Activated CD4-positive, CD25-positive, alpha-beta regulatory T cell treated with anti-CD3 and anti-CD28 coated beads, Interleukin-2, amount 50 U/mL, for 72 hours (primary cell): ENCODE results near the gene ZNF222.

Source experiments
- DNase-seq: peaks from one replicate; pipeline ENCODE4 v3.0.0; 2021

The ZNF222 gene

DNA sequence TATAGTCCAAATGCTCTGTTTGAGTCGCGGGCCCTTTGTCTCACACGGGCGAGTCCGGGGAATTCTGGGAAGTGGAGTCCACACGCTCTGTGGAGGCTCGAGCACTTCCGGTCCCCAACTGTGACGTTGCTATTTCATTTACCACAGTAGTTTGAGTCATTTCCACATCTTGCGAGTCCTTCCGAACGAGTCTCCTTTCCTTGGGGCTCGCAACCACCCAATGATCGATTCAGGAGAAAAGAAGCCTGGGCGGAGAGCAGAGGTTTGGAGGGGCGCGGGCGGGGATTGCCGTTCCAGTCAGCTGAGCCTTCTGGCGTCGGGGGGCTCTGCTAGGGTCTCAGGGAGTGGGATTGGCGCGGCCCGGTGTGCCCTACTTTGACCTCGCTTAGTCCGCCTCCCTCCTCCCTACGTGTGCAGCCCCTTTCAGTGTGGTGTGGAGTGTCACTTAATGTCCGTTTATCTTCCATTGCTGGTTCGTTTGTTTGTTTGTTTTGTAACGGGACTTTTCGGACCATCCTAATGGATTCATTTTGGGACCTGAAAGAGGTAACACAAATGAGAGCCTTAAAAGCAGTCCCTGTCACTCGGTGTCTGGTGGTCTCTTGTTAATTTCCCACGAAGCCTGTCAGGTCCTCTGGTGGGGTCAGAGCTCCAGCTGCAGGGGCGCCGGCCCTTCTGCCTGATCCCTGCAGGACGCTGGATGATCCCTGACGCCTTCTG is at the start of gene ZNF222:
Gene ZNF222, plus strand, starts transcription at position 163 of the 720 bp plus-strand sequence. Its CDS starts 58 bp downstream, at position 221.
- DNase-seq: peak; percentile 73

DNA sequence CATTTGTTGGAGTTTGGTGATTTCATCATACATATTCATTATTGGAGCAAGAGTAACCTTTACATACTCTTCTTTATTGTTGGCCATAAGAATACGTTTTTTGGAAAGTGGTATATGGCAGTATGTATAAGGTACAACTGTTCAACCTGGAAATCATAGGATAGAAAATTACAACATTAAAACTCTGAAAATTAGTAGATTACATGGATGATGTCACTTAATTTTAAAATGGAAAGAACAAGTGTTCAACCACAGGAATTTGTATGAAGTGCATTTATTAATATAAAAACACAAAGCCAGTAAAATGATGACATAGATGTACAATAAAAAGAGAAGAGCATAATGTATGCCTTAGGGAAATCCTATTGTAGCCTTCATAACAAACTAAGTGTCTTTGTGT is 48.4 kb upstream of the ZNF222 start:
- no peak for DNase-seq

DNA sequence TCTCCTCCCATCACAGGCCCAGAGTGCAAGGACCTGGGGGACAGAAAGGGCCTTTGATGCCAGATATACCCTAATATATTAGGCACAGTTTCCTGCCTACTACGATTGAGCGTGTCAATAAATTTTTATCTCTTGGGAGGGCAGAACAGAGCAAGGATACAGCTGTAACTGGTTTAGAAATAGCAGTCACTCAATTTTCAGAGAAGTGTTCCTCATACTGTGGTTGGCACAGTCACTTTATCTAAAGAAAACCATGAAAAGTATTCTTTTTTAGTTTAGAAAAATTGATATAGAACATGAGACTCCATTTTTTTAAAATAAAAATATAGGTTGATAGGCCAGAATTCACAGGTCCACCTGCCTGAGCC is 41.7 kb upstream of the ZNF222 start:
- DNase-seq: no peak

DNA sequence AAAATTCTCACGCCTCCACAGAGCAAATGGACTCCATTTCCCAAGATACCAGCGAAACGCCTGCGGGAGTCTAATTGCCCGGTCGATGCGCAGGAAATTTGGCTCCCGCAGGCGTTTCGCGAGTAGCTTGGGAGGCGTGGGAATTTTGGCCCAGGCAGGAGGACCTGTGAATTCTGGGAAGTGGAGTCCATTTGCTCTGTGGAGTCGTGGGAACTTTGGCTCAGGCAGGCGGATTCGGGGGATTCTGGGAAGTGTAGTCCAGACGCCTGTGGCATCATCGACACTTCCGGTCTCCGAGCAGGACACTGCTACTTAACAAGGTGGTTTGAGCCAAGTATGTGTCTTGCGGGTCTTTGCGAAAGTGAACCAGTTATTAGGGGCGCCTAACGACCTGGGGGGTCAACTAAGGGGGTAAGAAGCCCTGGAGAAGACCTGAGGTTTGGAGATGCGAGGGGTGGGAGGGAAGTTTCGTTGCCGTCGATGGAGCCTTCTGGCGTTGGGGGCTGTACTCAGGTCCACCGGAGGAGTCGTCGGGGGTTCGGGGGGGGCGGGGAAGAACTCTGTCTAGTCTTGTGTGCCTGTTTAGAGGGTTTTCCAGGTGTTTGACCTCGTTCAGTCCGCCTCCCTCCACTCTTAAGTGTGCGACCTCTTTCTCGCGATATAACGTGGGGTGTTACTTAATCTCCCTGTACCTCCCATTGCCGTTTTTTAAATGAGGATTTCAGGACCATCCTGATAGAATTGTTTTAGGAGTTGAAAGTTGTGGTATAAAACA is 41.1 kb upstream of the ZNF222 start, which contains the start of gene ZNF155:
Gene ZNF155, plus strand, starts transcription at position 277 of the 775 bp plus-strand sequence. CDS start 4,356 bp downstream, outside the sequence.
- DNase-seq: peak; percentile 72

DNA sequence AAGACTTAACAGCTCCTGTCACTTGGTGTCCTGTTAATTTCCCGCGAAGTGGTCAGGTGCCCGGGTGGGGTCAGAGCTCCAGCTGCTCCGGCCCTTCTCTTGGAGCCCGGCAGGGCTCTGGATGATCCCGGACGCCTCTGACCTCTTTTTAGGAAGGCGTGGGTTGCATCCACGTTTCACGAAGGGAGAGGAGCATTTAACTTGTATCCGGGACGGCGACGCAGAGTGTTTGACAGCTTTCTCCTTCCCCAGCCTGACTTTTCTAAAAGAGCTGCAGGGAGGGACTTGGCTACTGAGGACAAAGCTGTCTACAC is 40.5 kb upstream of the ZNF222 start:
- no peak for DNase-seq

DNA sequence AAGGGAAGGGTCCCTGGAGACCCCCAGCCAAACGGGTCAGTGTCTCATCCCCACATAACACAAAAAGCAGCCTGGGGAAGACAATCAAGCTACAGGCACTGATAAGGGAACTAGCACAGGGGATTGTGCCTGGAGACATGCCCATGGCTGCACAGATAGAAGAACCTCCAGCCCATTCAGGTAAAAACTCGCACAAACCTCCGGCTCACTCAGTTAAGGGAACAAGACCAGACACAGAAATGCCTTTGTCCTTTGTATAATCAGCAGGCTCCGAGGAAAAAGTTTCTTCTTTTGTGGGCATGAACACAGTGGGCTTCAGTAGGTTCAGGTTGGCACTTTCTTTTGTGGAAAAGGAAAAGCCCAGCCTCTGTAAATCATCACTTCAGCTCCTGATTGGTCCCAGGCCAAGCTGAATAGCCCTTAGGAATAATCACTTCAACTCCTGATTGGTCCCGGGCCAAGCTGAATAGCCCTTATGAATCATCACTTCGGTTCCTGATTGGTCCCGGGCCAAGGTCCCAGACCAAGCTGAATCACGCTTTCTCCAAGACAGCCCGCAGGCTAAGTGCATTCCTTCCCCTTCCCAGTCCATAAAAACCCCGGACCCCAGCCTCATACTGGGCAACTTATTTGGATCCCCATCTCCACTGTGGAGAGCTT is 27.4 kb upstream of the ZNF222 start:
- DNase-seq: no peak

DNA sequence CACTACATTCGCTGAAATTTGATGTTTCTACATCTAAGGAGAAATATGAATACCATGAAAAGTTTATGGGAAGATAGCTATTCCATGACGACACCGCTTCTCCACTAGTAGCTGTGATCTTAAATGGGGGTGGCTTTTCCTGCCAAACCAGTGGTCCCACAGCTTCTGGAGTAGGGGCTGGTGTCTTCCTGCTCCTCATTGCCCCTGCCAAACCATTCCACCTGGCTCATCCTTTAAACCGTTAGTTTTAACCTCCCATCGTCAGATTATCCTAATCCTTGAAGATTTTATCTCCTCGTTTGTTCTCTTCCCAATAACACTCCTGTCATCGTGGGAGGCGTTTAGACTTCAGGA is 23.0 kb upstream of the ZNF222 start:
- DNase-seq: no peak

DNA sequence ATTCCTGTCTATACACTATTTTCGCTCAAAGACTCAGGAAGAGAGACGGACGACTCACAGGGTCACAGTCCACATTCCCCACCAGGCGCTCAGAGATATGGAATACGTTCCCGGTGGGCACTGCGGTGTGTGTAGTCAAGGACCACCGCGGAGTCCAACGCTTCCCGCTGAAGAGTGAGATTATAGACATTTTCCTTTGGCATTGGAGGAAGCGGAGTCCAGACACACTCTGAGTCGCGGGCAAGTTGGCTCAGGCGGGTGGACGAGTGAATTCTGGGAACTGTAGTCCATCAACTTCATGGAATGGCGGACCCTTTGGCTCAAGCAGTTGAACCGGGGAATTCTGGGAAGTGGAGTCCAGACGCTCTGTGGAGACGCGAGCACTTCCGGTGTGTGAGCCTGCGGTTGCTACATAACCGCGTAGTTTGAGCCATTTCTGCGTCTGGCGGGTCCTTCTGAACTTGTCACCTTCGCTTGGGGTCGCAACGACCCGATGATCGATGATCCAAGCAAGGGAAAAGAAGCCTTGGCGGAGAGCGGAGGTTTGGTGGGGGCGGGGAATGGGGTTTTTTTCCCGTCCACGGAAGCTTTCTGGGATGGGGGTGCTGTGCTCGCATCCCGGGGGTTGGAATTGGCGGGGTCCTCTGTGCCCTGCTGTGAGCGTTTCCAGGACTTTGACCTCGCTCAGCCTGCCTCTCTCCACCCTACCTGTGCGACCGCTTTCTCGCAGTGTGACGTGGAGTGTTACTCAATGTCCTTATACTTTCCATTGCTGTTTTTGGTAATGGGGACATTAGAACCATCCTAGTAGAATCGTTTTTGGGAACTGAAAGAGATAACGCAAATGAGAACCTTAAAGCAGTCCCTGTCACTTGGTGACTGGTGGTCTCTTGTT is 22.4 kb upstream of the ZNF222 start, which contains the start of gene ZNF230:
Gene ZNF230, plus strand, starts transcription at position 392 of the 895 bp plus-strand sequence. CDS start 4,122 bp downstream, outside the sequence.
- DNase-seq: peak; percentile 68

DNA sequence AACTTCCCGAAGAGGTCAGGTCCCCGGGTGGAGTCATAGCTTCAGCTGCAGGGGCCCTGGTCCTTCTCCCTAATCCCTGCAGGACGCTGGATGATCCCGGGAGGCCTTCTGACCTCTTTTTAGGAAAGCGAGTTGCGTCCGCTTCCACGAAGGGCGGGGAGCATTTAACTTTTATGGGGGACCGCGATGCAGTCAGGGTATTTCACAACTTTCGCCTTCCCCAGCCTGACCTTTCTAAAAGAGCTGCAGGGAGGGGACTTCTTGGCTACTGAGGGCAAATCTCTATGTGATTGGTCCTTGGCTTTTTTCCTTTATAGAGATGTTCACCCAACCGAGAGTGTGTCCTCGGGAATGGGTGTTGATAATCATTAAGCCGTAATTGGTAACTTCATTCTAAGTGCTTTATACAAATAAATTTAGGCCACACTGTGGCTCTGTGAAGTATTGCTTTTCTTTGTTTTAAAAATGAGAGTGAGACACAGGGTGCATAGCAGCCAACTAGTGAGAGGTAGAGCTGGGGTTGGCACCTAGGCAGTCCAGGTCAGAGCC is 21.6 kb upstream of the ZNF222 start:
- no peak for DNase-seq

DNA sequence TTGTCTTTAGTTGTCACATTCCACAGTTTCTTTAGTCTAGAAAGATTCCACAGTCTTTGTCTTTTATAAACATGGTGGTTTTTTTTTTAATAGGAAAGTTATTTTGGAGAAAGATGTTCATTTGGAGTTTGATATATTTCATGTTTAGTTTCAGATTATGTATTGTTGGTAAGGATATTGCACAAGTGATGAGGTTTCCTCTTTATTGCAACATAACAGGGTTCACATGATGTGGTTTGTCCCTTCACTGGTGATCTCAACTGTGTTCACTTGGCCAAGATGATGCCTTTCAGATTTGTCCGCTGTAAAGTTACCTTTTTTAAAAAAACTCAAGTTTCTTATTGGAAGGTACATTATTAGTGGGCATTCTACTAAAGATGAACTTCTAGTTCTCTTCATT is 19.2 kb upstream of the ZNF222 start:
- no peak for DNase-seq

DNA sequence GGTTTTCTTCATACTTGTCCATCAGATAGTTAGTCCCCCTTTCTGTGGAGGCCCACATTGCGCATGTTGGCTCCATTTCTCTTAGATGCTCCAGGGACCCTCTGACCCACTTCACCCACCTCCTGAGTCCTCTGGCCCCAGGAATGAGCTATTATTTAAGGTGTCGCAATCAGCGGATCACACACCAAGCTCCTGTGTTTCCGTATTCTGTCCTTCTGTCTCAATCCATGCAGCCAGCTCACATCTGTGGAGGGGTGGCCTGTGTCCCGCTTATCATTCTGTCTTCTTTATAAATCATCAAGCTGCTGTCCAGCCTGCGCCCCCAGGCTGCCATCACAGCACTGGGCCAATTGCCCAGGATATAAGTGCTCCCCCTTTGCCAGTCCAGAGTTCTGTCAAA is 17.7 kb upstream of the ZNF222 start:
- no peak for DNase-seq

DNA sequence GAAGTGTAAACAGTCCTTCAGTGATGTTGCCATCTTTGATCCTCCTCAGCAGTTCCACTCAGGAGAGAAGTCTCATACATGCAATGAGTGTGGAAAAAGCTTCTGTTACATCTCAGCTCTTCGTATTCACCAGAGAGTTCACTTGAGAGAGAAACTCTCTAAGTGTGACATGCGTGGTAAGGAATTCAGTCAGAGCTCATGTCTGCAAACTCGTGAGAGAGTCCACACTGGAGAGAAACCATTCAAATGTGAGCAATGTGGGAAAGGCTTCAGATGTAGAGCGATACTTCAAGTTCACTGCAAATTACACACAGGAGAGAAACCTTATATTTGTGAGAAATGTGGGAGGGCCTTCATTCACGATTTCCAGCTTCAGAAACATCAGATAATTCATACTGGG is 14.7 kb upstream of the ZNF222 start:
- DNase-seq: no peak

DNA sequence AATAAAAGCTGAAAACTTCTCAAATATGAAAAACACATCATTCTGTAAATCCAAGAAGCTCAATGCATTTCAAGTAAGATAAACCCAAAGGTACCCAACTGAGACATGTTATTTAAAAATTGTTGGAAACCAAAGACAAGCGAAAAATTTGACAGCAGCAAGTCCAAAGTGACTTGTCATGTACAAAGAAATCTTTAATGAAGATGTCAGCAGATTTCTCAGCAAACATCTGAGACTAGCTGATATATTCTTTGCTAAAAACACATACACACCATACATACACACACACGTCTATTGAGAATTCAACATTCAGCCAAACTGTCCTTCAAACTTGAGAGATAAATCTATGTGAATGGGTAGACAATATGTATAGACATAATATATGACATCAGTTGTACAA is 5.7 kb upstream of the ZNF222 start:
- no peak for DNase-seq

DNA sequence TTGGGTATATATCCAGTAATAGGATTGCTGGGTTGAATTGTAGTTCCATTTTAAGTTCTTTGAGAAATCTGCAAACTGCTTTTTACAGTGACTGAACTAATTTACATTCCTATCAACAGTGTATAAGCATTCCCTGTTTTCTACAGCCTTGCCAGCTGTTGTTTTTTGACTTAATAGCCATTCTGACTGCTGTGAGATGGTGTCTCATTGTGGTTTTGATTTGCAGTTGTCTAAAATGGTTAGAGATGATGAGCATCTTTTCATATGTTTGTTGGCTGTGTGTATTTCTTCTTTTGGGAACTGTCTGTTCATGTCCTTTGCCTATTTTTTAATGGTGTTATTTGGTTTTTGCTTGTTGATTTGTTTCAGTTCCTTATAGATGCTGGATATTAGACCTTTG is 4.0 kb upstream of the ZNF222 start:
- no peak for DNase-seq

DNA sequence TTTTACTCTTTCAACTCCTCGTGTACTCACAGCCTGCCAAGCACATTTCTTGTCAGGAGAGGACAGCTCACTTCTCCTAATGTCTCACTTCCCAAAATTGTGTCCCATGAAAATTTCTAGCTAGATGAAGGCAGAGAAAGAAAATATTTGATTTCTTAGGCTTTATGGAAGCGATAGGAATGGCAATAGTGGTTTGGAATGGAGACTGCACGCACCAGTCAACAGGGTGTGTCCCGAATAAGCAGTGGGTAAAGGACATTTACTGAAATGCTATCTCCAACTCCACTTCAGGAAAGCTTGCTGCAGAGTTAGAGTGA is 321 bp upstream of the ZNF222 start:
- no peak for DNase-seq

DNA sequence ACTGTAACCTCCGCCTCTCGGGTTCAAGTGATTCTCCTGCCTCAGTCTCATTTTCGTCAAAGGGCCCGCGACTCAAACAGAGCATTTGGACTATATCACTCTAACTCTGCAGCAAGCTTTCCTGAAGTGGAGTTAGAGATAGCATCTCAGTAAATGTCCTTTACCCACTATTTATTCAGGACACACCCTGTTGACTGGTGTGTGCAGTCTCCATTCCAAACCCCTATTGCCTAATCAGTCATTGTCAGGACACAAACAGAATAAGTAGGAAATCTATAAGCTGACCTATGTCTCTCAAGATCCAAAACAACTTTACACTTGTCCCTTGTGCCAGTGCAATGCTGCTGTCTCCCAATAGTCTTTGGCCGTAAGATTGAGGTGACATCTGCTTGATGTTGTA is 1.4 kb downstream of the ZNF222 start:
- DNase-seq: no peak

DNA sequence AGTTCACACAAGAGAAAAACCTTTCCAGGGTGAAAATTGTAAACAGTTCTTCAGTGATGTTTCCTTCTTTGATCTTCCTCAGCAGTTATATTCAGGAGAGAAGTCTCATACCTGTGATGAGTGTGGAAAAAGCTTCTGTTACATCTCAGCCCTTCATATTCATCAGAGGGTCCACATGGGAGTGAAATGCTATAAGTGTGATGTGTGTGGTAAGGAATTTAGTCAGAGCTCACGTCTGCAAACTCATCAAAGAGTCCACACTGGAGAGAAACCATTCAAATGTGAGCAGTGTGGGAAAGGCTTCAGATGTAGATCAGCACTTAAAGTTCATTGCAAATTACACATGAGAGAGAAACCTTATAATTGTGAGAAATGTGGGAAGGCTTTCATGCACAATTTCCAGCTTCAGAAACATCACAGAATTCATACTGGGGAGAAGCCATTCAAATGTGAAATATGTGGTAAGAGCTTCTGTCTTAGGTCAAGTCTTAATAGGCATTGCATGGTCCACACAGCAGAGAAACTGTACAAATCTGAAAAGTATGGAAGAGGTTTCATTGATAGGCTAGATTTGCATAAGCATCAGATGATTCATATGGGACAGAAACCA is 6.9 kb downstream of the ZNF222 start:
- no peak for DNase-seq

DNA sequence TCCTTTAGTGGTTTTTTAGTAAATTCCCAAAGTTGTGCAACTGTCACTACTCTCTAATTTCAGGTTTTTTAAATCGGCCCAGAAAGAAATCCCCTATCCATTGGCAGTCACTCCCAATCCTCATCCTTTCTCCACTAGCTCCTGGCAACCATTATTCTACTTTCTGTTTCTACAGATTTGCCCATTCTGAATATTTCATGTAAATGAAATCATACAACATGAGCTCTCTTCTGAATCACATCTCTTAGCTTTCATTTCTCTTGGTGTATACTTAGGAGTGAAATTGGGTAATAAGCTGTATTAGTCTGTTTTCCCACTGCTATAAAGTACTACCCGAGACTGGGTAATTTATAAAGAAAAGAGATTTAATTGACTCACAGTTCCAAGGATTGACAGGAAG is 17.0 kb downstream of the ZNF222 start:
- no peak for DNase-seq

DNA sequence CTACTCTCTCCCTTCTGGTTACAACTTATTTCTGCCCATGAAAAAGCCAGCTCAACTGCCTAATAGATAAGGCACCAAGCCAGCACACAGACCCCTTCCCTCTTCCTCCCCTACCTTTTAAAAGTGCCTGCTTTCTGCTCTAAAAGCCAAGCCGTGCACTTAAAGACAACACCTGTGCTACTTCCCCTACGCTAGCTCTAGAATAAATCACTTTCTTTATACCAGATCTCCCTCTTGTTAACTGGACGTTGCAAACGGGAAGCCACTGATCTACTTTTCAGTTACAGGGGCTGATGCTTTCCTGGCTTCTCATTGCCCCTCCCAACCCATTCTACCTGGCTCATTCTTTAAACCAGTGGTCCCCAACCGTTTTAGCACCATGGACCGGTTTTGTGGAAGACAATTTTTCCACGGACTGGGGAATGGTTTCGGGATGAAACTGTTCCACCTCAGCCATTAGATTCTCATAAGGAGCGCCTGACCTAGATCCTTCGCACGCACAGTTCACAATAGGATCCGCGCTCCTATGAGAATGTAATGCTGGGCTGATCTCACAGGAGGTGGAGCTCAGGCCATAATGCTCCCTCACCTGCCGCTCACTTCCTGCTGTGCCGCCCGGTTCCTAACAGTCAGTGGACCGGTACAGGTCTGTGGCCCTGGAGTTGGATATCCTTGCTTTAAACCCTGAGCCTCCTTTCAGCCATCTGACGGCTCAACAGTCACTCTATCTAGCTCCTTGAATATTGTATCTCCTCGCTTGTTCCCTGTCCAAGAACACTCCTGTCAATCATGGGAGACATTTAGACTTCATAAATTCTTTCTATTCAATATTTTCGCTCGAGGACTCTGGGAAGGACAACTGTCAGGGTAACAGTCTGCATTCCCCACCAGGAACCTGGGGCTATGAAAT is 25.8 kb downstream of the ZNF222 start:
- DNase-seq: no peak

DNA sequence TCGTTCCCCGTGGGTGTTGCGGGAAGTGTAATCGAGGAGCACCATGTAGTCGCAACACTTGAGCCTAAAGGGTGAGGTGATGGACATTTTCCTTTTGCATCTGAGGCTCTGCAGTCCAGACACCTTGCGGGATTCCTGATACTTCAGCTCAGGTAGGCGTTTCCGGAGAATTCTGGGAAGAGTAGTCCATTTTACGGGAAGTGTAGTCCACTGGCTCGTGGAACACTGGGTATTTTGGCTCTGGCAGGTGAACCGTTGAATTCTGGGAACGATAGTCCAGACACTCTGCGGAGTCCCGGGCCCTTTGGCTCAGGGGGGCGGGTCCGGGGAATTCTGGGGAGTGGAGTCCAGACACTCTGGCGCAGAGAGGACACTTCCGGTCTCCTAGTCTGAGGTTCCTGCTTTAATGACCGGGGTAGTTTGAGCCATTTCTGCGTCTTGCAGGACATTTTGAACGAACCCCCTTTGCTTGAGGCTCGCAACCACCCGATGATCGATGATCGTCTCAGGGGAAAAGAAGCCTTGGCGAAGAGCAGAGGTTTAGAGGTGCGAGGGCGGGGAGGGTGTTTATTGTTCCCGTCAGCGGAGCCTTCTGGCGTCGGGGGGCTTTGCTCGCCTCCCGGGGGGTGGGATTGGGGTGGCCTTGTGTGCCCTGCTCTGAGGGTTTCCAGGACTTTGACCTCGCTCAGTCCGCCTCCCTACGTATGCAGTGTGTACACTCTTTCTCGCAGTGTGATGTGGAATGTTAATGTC is 26.6 kb downstream of the ZNF222 start, which contains the start of gene ZNF223:
Gene ZNF223, plus strand, starts transcription at position 387 of the 753 bp plus-strand sequence. CDS start 3,141 bp downstream, outside the sequence.
- DNase-seq: peak; percentile 49
